Measurements from ENCODE around the gene TMUB2. TPM values are rescaled to one million over a fixed set of nuclear protein-coding genes. Genes with fewer than 3 reads are reported as not detected.

The TMUB2 gene
- total RNA-seq, 1 experiment from 2014 or later: 25.1 TPM

DNA sequence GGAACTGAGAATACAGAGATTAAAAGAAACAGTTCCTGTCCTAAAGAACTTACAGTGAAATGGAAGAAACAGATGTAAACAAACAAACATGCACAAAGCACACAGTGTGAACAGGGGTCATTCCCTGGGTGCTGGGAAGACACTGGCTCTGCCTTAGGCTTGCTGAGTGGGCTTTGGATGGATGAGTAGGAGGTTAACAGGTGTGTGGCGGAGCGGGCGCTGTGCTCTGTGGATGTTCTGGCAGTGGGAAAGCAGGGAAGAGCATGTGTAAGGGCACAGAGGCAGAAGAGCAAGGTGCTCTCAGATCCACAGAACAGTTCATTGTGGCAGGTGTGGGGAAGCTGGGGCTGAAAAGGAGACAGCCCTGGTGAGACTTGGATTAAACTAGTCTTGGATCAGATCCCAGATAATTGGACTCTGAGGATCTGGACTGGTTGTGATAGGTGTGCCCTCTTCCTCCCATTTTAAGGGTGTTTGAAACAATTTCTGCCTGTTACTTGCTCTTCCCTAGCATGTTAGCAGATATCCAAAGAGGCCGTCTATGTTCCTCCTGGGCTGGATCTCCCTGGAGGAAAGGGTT, 36.9 kb upstream of the TMUB2 start:
- Histone ChIP-seq H3K27me3 (ENCODE audit: insufficient read depth, low read length) (no peaks in the 10 kb centered on the region), H3K9me3 (ENCODE audit: control insufficient read depth in 1 of 2, insufficient read depth in 1 of 2, low read depth in 1 of 2, low read length in 2 of 2) (no peaks in the 10 kb centered on the region), H2AFZ (ENCODE audit: low read depth, low read length, poor library complexity, severe bottlenecking) (no peak overlapping the region), H3K79me2 (ENCODE audit: insufficient read depth, low read length) (peaks cover 45% of the 10 kb centered on the region), H3K9me2 (ENCODE audit: insufficient read depth) (no peaks in the 10 kb centered on the region), H3K4me3 (replicated peaks in 1 of 2; ENCODE audit: low read depth in 1 of 2, low read length in 2 of 2) (no peak overlapping the region), H3K4me2 (ENCODE audit: low read length) (no peak overlapping the region), H3K27ac (ENCODE audit: low read depth, low read length) (no peak overlapping the region), H3K9ac (ENCODE audit: low read length) (no peak overlapping the region), H4K20me1 (ENCODE audit: insufficient read depth) (no peaks in the 10 kb centered on the region), H3K36me3 (ENCODE audit: control insufficient read depth in 1 of 2, insufficient read depth in 2 of 2, low read length in 2 of 2) (peaks cover 7 to 37% of the 10 kb centered on the region in 2 experiments), H3K4me1 (ENCODE audit: control insufficient read depth in 1 of 2, insufficient read depth in 2 of 2, low read length in 2 of 2) (peaks cover 0 to 9% of the 10 kb centered on the region in 2 experiments; a peak in 1 of 4 replicates)
- ATAC-seq (no peak), DNase-seq (ENCODE audit: low read depth, low spot score) (no peak)
- POLR2A ChIA-PET: no interaction called here
- CTCF ChIA-PET: interaction anchor here (1.0 to 1.4 kb wide), 5 partner anchors 11 to 177 kb away, joined by 3 to 8 read pairs (median 4); no protein-coding TSS in a partner anchor
- intact Hi-C loops (cut with micrococcal nuclease): no loop called here
- RAD21 ChIA-PET (ENCODE audit: low non-redundant PET in 1 of 2, low total read pairs in 2 of 2, uncharacterized antibody in 2 of 2, unreplicated experiment in 2 of 2): no interaction called here
- BruUV-seq (replicated peaks): no TSS peak
- TF ChIP-seq, protein P1, sequence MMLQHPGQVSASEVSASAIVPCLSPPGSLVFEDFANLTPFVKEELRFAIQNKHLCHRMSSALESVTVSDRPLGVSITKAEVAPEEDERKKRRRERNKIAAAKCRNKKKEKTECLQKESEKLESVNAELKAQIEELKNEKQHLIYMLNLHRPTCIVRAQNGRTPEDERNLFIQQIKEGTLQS (IDR thresholded peaks at IDR 0.05): no peak
- TF ChIP-seq EGR1 (IDR thresholded peaks at IDR 0.05; ENCODE audit: low read depth): no peak
- no peak for TF ChIP-seq ZFX (IDR thresholded peaks at IDR 0.05)
- no peak for TF ChIP-seq FOSL1 (IDR thresholded peaks at IDR 0.05; ENCODE audit: low read depth)
- no peak for TF ChIP-seq EZH2phosphoT487 (IDR thresholded peaks at IDR 0.05; ENCODE audit: borderline replicate concordance)
- TF ChIP-seq JUND (IDR thresholded peaks at IDR 0.05): no peak
- no peak for TF ChIP-seq ZNF274 (IDR thresholded peaks at IDR 0.05; ENCODE audit: low read depth, low read length)
- no peak for TF ChIP-seq POLR2A (IDR thresholded peaks at IDR 0.05; ENCODE audit: borderline replicate concordance, extremely low read depth, insufficient read depth, insufficient read length)
- TF ChIP-seq YY1 (IDR thresholded peaks at IDR 0.05; ENCODE audit: extremely low read depth, insufficient replicate concordance, low read depth, low read length): no peak
- TF ChIP-seq EZH2 (IDR thresholded peaks at IDR 0.05): no peak
- TF ChIP-seq, protein P2, sequence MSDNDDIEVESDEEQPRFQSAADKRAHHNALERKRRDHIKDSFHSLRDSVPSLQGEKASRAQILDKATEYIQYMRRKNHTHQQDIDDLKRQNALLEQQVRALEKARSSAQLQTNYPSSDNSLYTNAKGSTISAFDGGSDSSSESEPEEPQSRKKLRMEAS (IDR thresholded peaks at IDR 0.05): no peak

DNA sequence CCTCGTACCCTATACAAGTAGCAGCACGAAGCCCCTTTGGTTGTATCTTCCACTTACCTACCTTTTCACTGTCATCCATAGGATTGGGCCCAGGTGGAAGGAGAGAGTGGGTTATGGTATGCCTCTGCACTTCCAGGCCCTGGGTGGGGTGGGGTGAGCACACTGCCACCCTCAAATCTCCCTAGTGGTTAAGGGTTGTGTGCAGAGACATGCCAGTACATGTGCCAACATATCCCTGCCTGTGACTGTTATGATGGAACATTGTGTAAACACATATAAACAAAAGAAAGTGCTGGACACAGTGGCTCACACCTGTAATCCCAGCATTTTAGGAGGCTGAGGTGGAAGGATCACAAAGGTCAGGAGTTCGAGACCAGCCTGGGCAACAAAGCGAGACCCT, 33.9 kb upstream of the TMUB2 start:
- Histone ChIP-seq H3K9ac (ENCODE audit: low read length) (no peak overlapping the region), H2AFZ (ENCODE audit: low read depth, low read length, poor library complexity, severe bottlenecking) (no peak overlapping the region), H3K9me3 (ENCODE audit: control insufficient read depth in 1 of 2, insufficient read depth in 1 of 2, low read depth in 1 of 2, low read length in 2 of 2) (no peaks in the 10 kb centered on the region), H3K79me2 (ENCODE audit: insufficient read depth, low read length) (peaks cover 45% of the 10 kb centered on the region), H3K9me2 (ENCODE audit: insufficient read depth) (no peaks in the 10 kb centered on the region), H3K27ac (ENCODE audit: low read depth, low read length) (peak overlapping the region; percentile 3; the same call in 1 of the 2 replicates), H3K4me2 (ENCODE audit: low read length) (no peak overlapping the region), H3K4me3 (replicated peaks in 1 of 2; ENCODE audit: low read depth in 1 of 2, low read length in 2 of 2) (no peak overlapping the region), H4K20me1 (ENCODE audit: insufficient read depth) (no peaks in the 10 kb centered on the region), H3K36me3 (ENCODE audit: control insufficient read depth in 1 of 2, insufficient read depth in 2 of 2, low read length in 2 of 2) (peaks cover 4 to 37% of the 10 kb centered on the region in 2 experiments), H3K4me1 (ENCODE audit: control insufficient read depth in 1 of 2, insufficient read depth in 2 of 2, low read length in 2 of 2) (peaks cover 0 to 6% of the 10 kb centered on the region in 2 experiments; a peak in 1 of 4 replicates), H3K27me3 (ENCODE audit: insufficient read depth, low read length) (no peaks in the 10 kb centered on the region)
- CTCF ChIA-PET: no interaction called here
- DNase-seq (ENCODE audit: low read depth, low spot score): no peak
- RAD21 ChIA-PET (ENCODE audit: low non-redundant PET in 1 of 2, low total read pairs in 2 of 2, uncharacterized antibody in 2 of 2, unreplicated experiment in 2 of 2): no interaction called here
- ATAC-seq: no peak
- BruUV-seq (replicated peaks): no TSS peak
- TF ChIP-seq FOSL1 (IDR thresholded peaks at IDR 0.05; ENCODE audit: low read depth): no peak
- no peak for TF ChIP-seq ZNF274 (IDR thresholded peaks at IDR 0.05; ENCODE audit: low read depth, low read length)
- no peak for TF ChIP-seq EZH2phosphoT487 (IDR thresholded peaks at IDR 0.05; ENCODE audit: borderline replicate concordance)
- TF ChIP-seq RAD21 (IDR thresholded peaks at IDR 0.05; ENCODE audit: low read depth): no peak
- intact Hi-C loops (cut with micrococcal nuclease): no loop called here
- POLR2A ChIA-PET: no interaction called here
